GM18508 (cell line): ENCODE results near the gene PPP1R1A.

Experiments used
- ATAC-seq: cut with Tn5 transposase; IDR thresholded peaks from one replicate; pipeline ENCODE4 v1.9.1; 2021; ENCODE audit warnings: moderate number of reproducible peaks; ENCODE audit not compliant: insufficient read depth, unreplicated experiment

PPP1R1A gene

DNA sequence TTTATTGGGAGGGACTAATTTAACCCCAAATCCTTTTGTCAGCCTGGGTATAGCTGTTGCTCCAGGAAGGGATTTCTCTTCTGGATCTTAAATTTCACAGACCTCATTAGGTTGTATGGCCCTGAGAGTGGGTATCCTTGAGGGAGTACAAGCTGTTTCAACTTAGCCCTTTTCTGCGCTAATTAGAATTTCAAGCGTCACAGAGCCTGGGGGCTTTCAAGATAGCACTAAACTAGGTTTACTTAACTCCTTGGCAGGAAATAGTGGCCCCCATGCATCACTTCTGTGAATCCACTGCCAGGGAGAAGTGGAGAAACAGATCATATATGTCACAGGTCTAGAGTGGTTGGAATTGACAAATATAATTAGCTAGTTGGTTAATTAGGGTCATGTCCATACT is 44.9 kb downstream of the PPP1R1A start:
- ATAC-seq: no peak

DNA sequence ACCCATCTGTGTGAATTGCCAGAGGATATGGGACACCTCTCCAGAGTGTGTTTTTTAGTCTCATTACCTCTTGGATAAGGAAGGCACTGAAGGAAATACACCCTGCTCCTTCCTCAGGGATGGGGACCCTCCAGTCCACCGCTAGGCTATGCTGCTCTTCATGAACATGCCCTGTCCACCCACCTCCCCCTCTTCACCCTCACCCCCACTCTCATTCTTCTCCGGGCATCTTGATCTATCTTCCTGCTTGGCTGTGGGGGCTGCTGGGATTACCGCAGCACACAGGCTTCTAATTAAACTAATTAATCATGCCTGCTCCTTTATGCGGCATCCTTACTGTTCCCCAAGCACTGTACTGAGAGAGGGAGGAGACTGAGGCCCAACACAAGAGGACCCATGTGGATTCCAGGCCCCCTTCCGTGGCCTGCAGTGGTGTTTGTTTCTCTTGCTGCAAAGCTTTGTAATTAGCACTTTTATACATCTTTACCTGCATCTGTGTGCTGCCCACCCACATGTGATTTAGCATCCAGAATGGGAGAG is 46.6 kb downstream of the PPP1R1A start:
- ATAC-seq: no peak

DNA sequence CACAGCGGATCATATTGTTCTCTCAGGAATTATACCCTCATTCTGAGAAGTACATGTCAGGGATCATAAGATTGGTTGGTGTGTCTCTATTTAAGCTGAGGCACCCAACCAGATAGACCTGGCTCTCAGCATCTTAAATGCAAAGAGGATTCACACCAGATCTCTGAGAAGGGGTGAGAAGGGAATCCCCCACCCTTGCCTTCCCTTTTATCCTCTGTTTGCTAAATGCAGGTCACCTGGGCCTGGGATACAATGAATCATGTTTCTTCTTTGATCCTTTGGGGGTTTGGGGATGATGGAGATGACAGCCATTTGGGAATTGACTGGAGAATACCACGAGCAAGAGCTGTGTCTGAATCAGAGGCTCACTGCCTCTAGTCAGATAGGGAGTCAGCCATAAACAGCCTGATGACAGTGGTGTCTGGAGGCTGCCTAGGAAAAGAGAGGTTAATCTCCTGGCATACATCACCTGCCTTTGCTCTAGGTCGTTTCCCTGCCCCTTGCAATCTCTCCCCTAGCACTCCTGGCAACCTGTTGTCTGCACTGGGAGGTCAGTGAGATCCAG is 50.2 kb downstream of the PPP1R1A start:
- ATAC-seq: no peak

DNA sequence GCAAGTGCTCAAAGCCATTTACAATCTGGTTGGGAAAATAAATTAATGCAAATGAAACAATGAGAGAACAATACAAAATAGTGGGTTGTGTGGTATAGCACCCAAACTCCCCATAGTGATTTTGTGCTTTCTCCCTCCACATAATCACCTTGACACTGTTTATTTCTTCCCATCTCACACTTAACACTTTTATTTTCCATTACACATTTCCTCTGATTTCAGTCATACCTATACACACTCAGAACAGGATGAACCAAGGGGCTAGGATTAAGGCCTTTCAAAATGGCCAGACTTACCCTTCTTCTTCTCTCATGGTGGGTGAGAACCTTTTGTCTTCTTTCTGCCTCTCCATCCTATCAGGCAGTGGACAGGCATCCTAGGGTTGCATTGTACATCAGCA is 53.0 kb downstream of the PPP1R1A start:
- no peak for ATAC-seq

DNA sequence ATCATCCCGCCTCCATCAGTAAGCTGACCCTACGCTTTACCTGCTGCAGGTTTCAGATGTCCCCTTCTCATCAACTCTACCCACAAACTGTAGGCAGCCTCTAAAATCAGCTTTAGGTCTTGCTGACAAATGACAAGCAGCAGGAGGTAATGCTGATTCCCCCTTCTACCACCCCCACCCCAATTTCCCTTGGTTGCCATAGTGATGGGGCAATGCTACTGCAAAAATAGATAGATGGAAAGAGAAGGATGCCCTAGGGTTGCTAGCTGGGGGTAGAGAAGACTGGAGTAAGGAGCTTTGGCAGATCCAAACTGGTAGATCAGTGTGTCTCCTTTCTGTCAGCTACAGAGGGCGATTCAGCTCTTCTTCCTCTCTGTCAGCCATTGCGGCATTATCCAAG is 58.9 kb downstream of the PPP1R1A start:
- no peak for ATAC-seq
